NCI-H2196 (cell line): ENCODE results near the gene GFRA1.
"Not testable (repeated sequence)": the region's sequence is repeated elsewhere in the genome, so short reads cannot be mapped to it uniquely, and the experiment has no call there.

Source experiments
- DNase-seq: peaks from one replicate; lab custom pipeline; 2025; ENCODE audit not compliant: unreplicated experiment; lab: John Stamatoyannopoulos, UW

GFRA1 gene

GRCh38 chr10:116197946-116198675, 74.9 kb downstream of the GFRA1 start:
- DNase-seq: no peak

DNA sequence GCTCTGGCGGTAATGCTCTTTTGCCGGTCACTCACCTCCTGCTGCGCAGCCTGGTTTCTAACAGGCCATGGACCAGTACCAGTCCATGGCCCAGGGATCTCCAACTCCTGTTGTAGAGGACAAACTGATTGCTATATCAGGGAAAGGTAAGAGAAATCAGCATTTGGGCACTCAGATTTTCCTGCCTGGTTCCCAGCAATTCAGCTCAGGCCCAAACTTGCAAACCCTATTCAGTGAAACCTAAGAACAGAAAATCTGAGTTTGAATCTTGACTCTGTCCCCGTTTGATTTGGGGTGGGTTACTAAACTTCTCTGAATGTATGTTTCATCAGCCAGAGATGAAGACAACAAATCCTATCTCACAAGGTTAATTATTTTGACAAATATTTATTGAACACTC, 77.4 kb downstream of the GFRA1 start:
- DNase-seq: no peak

DNA sequence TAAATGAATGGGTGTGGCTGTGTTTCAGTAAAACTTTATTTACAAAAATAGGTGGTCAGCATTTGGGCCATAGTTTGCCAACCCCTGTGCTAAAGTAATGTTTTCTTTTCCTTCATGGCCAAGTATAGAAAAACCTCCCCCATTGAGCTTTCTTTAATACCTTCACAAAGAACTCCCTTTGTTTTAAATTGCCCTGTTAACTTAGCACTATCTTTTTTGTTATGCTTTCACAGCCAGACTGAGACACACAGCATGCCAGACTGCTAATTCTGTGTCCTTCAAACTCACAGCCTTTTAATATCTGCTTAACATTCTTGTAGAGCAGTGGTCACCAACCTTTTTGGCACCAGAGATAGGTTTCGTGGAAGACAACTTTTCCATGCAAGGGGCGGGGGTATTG, 78.0 kb downstream of the GFRA1 start:
- DNase-seq: no peak

DNA sequence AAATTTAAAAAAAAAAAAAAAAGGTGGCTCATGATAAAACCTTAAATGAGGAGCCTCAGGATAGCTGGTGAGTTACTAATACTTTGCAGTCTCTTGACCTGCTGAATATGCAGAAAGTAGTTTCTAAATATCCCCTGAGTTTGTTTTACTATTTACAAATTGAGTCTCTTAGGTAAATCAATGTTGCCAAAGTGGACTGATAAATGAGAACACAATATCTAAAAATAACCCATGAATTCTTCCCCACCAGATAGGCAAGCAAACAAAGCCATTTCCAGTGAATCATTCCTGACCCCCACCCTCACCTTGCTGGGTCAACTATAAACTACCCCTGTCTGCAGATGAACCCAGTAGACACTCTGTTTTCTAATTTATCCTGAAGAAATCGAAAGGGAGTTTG, 78.9 kb downstream of the GFRA1 start:
- no peak for DNase-seq

DNA sequence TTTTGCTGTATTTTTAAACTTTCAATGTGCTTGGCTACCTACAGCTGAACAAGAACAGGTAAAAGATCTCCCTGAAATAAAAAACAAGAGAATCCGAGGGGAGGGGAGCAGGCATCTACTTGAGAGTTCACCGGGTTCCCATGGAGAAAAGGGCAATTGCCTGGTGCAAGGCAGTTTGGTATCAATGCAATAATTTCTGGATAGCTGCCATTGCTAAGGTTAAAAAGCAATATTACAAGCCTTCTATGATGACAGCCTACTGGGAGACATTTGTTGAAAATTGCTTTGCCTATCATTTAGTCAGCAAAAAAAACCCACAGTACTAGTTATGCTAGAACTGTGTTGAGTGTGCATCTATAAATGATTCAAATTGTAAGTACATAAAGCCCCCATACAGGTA, 82.1 kb downstream of the GFRA1 start:
- DNase-seq: no peak

- DNase-seq: no peak
These were observed 86.7 kb downstream of the GFRA1 start for GRCh38 chr10:116186273-116186672.

DNA sequence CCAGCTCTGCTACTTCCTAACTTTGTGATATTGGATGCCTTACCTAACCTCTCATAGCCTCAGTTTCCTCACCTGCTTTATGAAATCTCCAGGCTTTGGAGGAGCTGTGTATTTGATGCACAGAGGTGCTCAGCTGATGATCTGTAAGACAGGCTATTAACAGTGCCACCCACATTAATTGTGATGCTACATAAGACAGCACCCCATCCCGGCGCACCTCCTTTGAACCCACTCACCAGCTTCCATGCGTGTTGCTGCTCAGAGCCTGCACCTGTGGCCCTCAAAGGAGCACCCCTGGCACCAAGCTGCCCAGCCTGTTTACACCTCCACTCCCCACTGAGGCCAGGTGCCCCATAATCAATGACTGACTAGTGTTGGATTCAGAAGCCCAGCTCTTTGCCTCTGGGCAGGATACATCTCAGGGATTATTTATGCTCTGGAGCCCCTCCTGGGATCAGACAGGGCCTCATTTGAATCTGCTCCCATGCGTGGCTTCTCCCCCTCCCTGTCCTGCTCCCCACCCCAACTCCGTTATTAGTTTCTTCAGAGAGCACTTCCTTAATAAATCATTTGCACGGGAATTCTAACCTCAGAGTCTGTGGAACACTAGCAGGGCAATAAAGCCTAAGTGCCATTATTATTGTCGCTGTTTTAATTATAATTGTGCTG, 87.7 kb downstream of the GFRA1 start:
- DNase-seq: no peak

GRCh38 chr10:116184512-116184794, 88.6 kb downstream of the GFRA1 start:
- no peak for DNase-seq

- no peak for DNase-seq
These were observed 89.1 kb downstream of the GFRA1 start for GRCh38 chr10:116183733-116184511.

GRCh38 chr10:116182426-116182825, 90.6 kb downstream of the GFRA1 start:
- no peak for DNase-seq

DNA sequence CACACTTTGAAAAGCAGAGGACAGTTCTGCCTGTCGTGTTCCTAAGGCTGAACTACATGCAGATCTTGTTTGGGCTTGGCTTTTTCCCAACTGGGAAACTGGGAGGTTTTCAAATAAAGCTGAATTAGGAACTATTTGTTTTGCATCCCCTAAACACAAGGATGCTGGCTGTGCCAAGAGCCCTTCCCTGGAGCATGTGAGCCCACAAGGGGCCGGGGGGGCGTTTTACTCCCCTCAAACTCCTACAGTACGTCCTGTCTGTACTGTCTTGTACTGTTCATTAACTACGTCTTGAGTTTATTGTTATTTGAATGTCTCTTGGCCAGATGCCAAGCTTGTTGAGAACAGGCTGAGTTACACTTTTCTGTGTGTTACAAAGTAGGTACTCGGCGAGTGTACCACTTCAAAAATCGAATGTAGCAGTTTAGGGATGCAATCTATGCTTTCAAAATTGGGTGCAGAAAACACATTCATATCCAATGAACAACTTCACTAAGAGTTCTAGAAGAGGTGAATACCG, 94.9 kb downstream of the GFRA1 start:
- no peak for DNase-seq

- no peak for DNase-seq
These were observed 97.8 kb downstream of the GFRA1 start for GRCh38 chr10:116175231-116175630.

DNA sequence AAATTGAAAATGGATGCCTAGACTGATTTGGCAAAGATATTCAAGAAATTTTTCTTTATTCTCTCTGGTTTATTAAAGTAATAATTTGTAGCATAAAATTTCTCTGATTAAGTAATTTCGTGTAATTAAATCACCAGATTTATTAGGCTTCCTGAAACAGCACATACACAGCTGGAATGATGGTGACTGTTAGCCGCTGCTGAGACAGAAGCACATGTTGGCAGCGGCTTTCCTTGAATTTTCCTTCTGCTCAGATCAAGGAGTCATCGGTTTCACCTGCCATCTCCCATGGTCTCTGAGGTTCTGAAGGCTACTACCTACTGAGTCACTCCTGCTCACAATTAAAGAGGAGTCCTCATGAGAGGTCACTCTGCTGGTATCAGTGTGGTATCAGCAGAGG, 101.5 kb downstream of the GFRA1 start:
- DNase-seq: no peak

DNA sequence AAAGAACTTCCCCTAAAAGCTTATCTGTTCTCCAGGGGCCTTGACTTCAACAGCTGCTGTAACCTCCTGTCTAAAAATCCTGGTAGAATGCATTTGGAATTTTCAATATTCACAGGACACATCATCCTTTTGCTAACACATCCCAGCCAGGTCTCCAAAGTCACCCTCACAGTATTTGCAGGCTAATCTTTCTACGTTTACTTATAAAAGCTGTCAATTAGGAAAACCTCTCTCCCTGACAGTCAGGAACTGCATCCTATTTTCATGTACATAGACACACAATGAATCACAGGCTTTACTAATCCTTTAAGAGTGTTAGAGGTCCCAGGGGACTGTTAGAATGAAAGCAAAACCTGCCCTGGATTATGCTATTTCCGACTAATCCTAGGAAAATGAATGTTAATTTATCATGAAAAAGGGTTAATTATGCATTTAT, 102.2 kb downstream of the GFRA1 start:
- DNase-seq: no peak

DNA sequence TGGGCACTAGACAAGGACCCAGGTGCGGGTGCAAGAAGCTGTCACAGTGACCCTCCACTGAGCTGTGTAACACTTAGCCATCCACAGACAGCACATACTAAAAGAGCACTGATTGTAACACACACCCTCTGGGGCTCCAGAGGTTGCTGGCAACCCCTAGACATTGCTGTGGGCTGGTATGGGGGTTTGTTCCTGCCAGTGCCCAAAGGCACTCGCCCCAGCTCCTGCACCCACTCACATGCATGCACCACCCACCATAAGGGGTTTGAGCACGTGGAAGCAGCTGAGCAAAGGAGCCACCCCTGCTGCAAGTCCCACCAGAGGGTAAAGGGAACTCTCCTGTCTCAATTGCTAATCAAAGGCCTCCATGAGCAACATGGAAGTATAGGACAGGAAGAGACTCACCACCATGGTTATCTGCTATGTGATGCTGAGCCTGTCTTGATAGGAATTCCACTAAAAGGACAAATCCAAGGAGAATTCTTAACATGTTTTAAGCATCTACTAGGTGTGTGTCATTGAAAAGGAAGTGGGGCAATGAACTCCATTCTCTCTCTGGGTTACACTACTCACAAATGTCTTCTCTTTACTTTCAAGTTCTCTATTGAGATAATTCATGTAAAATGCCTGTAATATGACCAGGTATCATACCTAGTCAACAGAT, 103.1 kb downstream of the GFRA1 start:
- no peak for DNase-seq

GRCh38 chr10:116168745-116169144, 104.3 kb downstream of the GFRA1 start:
- no peak for DNase-seq

- no peak for DNase-seq
These were observed 104.7 kb downstream of the GFRA1 start for GRCh38 chr10:116168329-116168728.

- DNase-seq: not testable (repeated sequence)
These were observed 107.1 kb downstream of the GFRA1 start for GRCh38 chr10:116165941-116166340.

GRCh38 chr10:116164291-116164690, 108.7 kb downstream of the GFRA1 start:
- DNase-seq: no peak

DNA sequence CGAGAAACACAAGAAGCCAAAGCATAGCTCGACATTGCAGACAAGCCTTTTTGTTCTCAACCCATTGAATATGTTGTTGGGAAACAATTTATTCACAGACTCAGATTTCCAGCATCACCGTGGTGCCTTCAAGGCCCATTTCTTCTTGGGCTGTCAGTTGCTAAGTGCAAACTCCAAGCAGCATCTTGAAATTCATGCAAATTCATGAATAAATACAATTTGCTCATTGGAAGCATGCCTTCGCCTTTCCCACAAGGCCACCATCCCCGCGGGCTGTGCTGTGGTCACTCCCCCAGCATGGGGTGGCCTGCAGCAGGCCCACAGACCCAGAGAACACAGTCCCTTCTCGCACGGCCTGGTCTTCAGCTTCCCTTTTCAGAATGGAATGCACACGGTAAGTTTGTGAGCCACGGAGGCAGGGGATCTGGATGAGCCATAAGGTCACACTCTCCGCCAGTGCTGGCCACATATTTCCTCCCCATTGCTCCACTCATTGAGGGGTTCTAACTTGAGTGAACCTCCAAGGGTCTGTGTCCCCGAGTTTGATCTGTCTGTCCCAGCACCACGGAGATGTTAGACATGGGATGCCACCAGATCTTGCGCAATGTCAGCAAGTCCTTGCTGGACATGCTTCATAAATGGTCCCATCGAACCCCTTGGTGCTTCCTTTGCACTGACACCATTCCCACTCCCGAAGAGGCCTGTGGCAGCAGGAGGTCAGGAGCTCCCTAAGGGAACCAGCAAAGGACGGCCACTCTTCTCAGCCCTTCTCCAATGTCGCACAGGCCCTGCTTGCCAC, 109.5 kb downstream of the GFRA1 start:
- no peak for DNase-seq

- DNase-seq: no peak
These were observed 110.2 kb downstream of the GFRA1 start for GRCh38 chr10:116162851-116163250.
